ENCODE measurements around the gene DARS1. TPM values are rescaled to one million over a fixed set of nuclear protein-coding genes. Genes with fewer than 3 reads are reported as not detected.
"Not testable (repeated sequence)": the region's sequence is repeated elsewhere in the genome, so short reads cannot be mapped to it uniquely, and the experiment has no call there.

DARS1 gene
- total RNA-seq, 1 experiment from 2014 or later: 85.3 TPM

GRCh38 chr2:135960150-135960549, 25.3 kb downstream of the DARS1 start:
- H3K36me3 ChIP-seq (ENCODE audit: control insufficient read depth, insufficient read depth, low read length): peaks cover 16% of the 10 kb centered on the region
- H3K27me3 ChIP-seq (ENCODE audit: control insufficient read depth, insufficient read depth, low read length): no peaks in the 10 kb centered on the region
- no peak overlapping the region for H3K4me3 ChIP-seq (ENCODE audit: low read depth in 2 of 2, low read length in 2 of 2)
- H3K4me1 ChIP-seq (ENCODE audit: control insufficient read depth, insufficient read depth, low read length): no peaks in the 10 kb centered on the region
- ChIA-PET CTCF (no interaction called here), POLR2A (no interaction called here)
- no peak overlapping the region for H3K27ac ChIP-seq (ENCODE audit: low read length)
- no TSS peak for BruUV-seq (replicated peaks)
- no peaks in the 10 kb centered on the region for H3K9me3 ChIP-seq (ENCODE audit: control insufficient read depth, insufficient read depth, low read depth, low read length)
- TF ChIP-seq CTCF (IDR thresholded peaks at IDR 0.05) (no peak), SIN3A (IDR thresholded peaks at IDR 0.05; ENCODE audit: borderline replicate concordance, insufficient read depth, low read depth, low read length) (no peak), POLR2AphosphoS5 (IDR thresholded peaks at IDR 0.05; ENCODE audit: low read depth, low read length) (no peak), REST (IDR thresholded peaks at IDR 0.05; ENCODE audit: insufficient read depth in 1 of 2, low read depth in 2 of 2, low read length in 1 of 2) (no peak), TCF7L2 (IDR thresholded peaks at IDR 0.05; ENCODE audit: low read depth, low read length) (no peak)
- in situ Hi-C loops (cut with HindIII; ENCODE audit: low pct_unique_long_range_greater_than_20kb, low sequenced_read_pairs): no loop called here
- intact Hi-C loops (cut with micrococcal nuclease; ENCODE audit: unreplicated experiment): no loop called here
- no peak for DNase-seq (ENCODE audit: low read depth, low spot score)
- ATAC-seq: no peak

- H3K9me3 ChIP-seq (ENCODE audit: control insufficient read depth, insufficient read depth, low read depth, low read length); CTCF ChIA-PET; DNase-seq (ENCODE audit: low read depth, low spot score); in situ Hi-C loops (cut with HindIII; ENCODE audit: low pct_unique_long_range_greater_than_20kb, low sequenced_read_pairs); intact Hi-C loops (cut with micrococcal nuclease; ENCODE audit: unreplicated experiment); ATAC-seq; BruUV-seq (replicated peaks); H3K27ac ChIP-seq (ENCODE audit: low read length); H3K4me1 ChIP-seq (ENCODE audit: control insufficient read depth, insufficient read depth, low read length); H3K27me3 ChIP-seq (ENCODE audit: control insufficient read depth, insufficient read depth, low read length); H3K4me3 ChIP-seq (ENCODE audit: low read depth in 2 of 2, low read length in 2 of 2): not testable (repeated sequence)
- POLR2A ChIA-PET: interaction anchor here (0.6 kb wide), 1 partner anchor 1028 kb away, joined by 3 read pairs; no protein-coding TSS in a partner anchor
- H3K36me3 ChIP-seq (ENCODE audit: control insufficient read depth, insufficient read depth, low read length): peaks cover 16% of the 10 kb centered on the region
These were observed 26.5 kb downstream of the DARS1 start for GRCh38 chr2:135958927-135959326.

- Histone ChIP-seq H3K4me3 (ENCODE audit: low read depth in 2 of 2, low read length in 2 of 2) (no peak overlapping the region), H3K36me3 (ENCODE audit: control insufficient read depth, insufficient read depth, low read length) (peaks cover 5% of the 10 kb centered on the region; the same call in 1 of the 2 replicates), H3K4me1 (ENCODE audit: control insufficient read depth, insufficient read depth, low read length) (peaks cover 16% of the 10 kb centered on the region), H3K27ac (ENCODE audit: low read length) (no peak overlapping the region), H3K27me3 (ENCODE audit: control insufficient read depth, insufficient read depth, low read length) (no peaks in the 10 kb centered on the region), H3K9me3 (ENCODE audit: control insufficient read depth, insufficient read depth, low read depth, low read length) (no peaks in the 10 kb centered on the region)
- in situ Hi-C loops (cut with HindIII; ENCODE audit: low pct_unique_long_range_greater_than_20kb, low sequenced_read_pairs) (no loop called here), intact Hi-C loops (cut with micrococcal nuclease; ENCODE audit: unreplicated experiment) (no loop called here)
- ChIA-PET POLR2A (no interaction called here), CTCF (no interaction called here)
- no TSS peak for BruUV-seq (replicated peaks)
- no peak for TF ChIP-seq SIN3A (IDR thresholded peaks at IDR 0.05; ENCODE audit: borderline replicate concordance, insufficient read depth, low read depth, low read length)
- DNase-seq (ENCODE audit: low read depth, low spot score) (no peak), ATAC-seq (no peak)
These were observed 31.3 kb downstream of the DARS1 start for GRCh38 chr2:135954020-135954601.
